Heart right ventricle (tissue), 16 donors: ENCODE results near the gene FBXO38. TPM values are rescaled to one million over a fixed set of nuclear protein-coding genes. Genes with fewer than 3 reads are reported as not detected.

Source experiments
- ATAC-seq, 8 donors: fragments of 200-7000 bp; cut with Tn5 transposase; one replicate each; pipeline ENCODE4 v1.9.1; 2020; ENCODE audit warnings: mild to moderate bottlenecking in 8 of 8, moderate library complexity in 8 of 8, moderate number of reproducible peaks in 1 of 8
- DNase-seq, 2 donors: peaks; one replicate each; pipeline ENCODE4 v3.0.0-alpha.2; 2020
- H3K27ac ChIP-seq, 10 donors: fragments of 200-600 bp; sonication (generic) in 2 of 10; one replicate each; pipeline versions ENCODE4 v1.5.0 to v1.8.0; 2020 to 2022; ENCODE audit warnings: mild to moderate bottlenecking in 3 of 10
- H3K27me3 ChIP-seq, 7 donors: fragments of 200-600 bp; one replicate each; pipeline ENCODE4 v1.8.0; 2021 to 2022; ENCODE audit warnings: mild to moderate bottlenecking in 2 of 7
- H3K36me3 ChIP-seq, 9 donors: fragments of 200-600 bp; sonication (generic) in 1 of 9; one replicate each; pipeline versions ENCODE4 v1.5.0 to v1.8.0; 2020 to 2022; ENCODE audit warnings: mild to moderate bottlenecking in 2 of 9
- H3K4me1 ChIP-seq, 9 donors: fragments of 200-600 bp; sonication (generic) in 1 of 9; one replicate each; pipeline versions ENCODE4 v1.5.0 to v1.8.0; 2020 to 2022; ENCODE audit warnings: mild to moderate bottlenecking in 4 of 9
- H3K4me3 ChIP-seq, 10 donors: fragments of 200-600 bp; sonication (generic) in 2 of 10; one replicate each; pipeline versions ENCODE4 v1.5.0 to v1.8.0; 2020 to 2022; ENCODE audit warnings: mild to moderate bottlenecking in 7 of 10, moderate library complexity in 2 of 10
- H3K9me3 ChIP-seq, 11 donors: fragments of 200-600 bp in 10 of 11; sonication (generic) in 2 of 11; one replicate each; pipeline versions ENCODE4 v1.5.0 to v1.8.0; 2013 to 2022; ENCODE audit warnings: mild to moderate bottlenecking in 2 of 11, control low read depth in 1 of 11, moderate library complexity in 1 of 11
- WGBS, 2 donors: extraction: QIAGEN DNeasy Blood & Tissue Kit; methylation state at CpG; one replicate each; pipeline ENCODE4 v1.1.7; 2013; ENCODE audit warnings: inconsistent platforms in 1 of 2; 5-methylcytosine and 5-hydroxymethylcytosine counted together
- intact Hi-C, 10 donors: fragments of 100-400 bp; cut with DNase I; formaldehyde crosslinking; loops; one replicate each; pipeline versions ENCODE4 v1.11.1 to v1.14.2; 2022
- polyA plus RNA-seq, 2 donors: library from polyadenylated mRNA; stranded (reverse); fragments of 200-250 nt; gene quantifications; one replicate each; pipeline ENCODE4 v1.2.3, GENCODE V29; 2013
- total RNA-seq, 10 donors: library from RNA; stranded (reverse); fragmentation: NEBNext Ultra II Directional in 3 of 10; extraction: Animal tissue kit (Norgen Biotek cat#: 25700) in 3 of 10; gene quantifications; one replicate each; pipeline versions ENCODE4 v1.2.1 to v1.2.4, GENCODE V29; 2021 to 2023
- TF ChIP-seq, protein P1 (sequence below), 9 donors: fragments of 200-600 bp; sonication (generic) in 2 of 9; IDR thresholded peaks; one replicate each; pipeline versions ENCODE4 v1.5.0 to v1.8.0; 2021 to 2022; ENCODE audit warnings: antibody characterized with exemption in 9 of 9, mild to moderate bottlenecking in 5 of 9, moderate library complexity in 1 of 9
- donor health status: Arrhythmogenic right ventricular cardiomyopathy.
- donor health status: ischemic (EF 13 %, LVEDD 7.1; RV severe dilation, severe dysfunction).
- donor health status: healthy with polysubstance abuse.
- donor health status: DM: no; HTN: yes; CAD: no.
- donor health status: DM: no; HTN: no; CAD: no.
- donor health status: ischemic (EF 25% LVEDD 6.9; RV normal size, moderate dysfunction).
- donor health status: ischemic (EF 25% LVEDD 5.7; RV mildly dilated, moderate dysfunction).
- donor health status: healthy.
- donor health status: DM: yes; HTN: yes; CAD: no.
- donor health status: Ischemic cardiomyopathy.
- donor health status: ischemic (EF 35%, LVEDD 5.7; RV mildly dilated, moderate dysfunction).
- donor health status: nonischemic (EF 11% LVEDD 7.7; RV severe dilation, severe dysfunction).
- donor health status: DM: yes; HTN: yes; CAD: no.
- donor health status: PGD.
- donor health status: ischemic (EF 29% LVEDD 5.4; RV normal size, mild dysfunction).
- donor health status: nonischemic (EF 23%, LVEDD 6.1; RV moderate dilation, normal function).

FBXO38 gene
- total and polyA plus RNA-seq, 12 donors, result 10.2 to 66.4 (median 46.6) TPM

DNA sequence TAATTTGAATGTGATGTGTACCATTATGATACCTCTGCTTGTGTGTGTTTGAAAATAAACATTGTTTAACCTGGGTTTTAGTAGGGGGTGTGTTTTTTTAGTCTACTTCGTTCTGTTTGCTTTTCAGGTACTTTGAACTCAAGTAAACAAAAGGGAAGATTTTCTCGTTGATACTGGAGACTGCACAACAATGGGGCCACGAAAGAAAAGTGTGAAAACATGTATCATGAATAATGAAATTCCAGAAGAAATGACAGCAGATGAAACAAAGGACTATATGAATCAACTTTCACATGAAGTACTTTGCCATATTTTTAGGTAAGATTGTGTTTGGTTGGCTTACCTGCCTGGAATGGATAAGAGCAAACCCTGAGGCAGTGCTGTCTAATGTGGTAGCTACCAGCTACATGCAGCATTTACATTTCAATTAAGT lies 10.8 kb downstream of the FBXO38 start:
- Histone ChIP-seq H3K27ac (no peak overlapping the region), H3K36me3 (peaks cover 0 to 58% (median 16%) of the 10 kb centered on the region in 9 donors), H3K9me3 (no peaks in the 10 kb centered on the region), H3K4me3 (no peak overlapping the region), H3K27me3 (no peaks in the 10 kb centered on the region), H3K4me1 (peaks cover 0 to 81% (median 49%) of the 10 kb centered on the region in 9 donors)
- DNase-seq (no peak), ATAC-seq (no peak)
- WGBS, 2 donors, result 68 to 69% methylated on average over 3 of the region's 3 CpGs
- TF ChIP-seq, protein P1, sequence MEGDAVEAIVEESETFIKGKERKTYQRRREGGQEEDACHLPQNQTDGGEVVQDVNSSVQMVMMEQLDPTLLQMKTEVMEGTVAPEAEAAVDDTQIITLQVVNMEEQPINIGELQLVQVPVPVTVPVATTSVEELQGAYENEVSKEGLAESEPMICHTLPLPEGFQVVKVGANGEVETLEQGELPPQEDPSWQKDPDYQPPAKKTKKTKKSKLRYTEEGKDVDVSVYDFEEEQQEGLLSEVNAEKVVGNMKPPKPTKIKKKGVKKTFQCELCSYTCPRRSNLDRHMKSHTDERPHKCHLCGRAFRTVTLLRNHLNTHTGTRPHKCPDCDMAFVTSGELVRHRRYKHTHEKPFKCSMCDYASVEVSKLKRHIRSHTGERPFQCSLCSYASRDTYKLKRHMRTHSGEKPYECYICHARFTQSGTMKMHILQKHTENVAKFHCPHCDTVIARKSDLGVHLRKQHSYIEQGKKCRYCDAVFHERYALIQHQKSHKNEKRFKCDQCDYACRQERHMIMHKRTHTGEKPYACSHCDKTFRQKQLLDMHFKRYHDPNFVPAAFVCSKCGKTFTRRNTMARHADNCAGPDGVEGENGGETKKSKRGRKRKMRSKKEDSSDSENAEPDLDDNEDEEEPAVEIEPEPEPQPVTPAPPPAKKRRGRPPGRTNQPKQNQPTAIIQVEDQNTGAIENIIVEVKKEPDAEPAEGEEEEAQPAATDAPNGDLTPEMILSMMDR (IDR thresholded peaks at IDR 0.05), result no peak
- intact Hi-C loops, result no loop called here

DNA sequence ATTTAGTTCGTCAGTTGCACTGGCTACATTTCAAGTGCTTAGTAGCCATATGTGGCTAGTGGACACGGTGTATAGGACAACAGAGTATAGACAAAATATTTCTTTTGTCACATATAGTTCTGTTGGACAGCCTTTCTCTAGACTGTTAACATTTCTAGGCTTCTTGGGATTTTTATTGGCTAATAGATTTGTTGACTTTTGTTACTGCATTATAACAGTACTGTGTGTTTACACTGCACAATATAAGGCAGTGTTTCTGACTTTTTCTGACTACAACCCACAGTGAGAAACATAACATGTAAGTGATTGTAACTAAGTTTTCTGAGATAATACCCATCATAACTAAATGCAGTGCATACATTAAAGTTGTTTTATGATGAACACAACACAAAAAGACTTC lies 11.3 kb downstream of the FBXO38 start:
- H3K4me3 ChIP-seq, result no peak overlapping the region
- H3K27ac ChIP-seq, result no peak overlapping the region
- 91 to 92% methylated on average over 2 of the region's 2 CpGs for WGBS, 2 donors
- no peaks in the 10 kb centered on the region for H3K9me3 ChIP-seq
- DNase-seq, result no peak
- H3K27me3 ChIP-seq, result no peaks in the 10 kb centered on the region
- peaks cover 0 to 76% (median 49%) of the 10 kb centered on the region in 9 donors for H3K4me1 ChIP-seq
- no peak for ATAC-seq
- peaks cover 0 to 63% (median 16%) of the 10 kb centered on the region in 9 donors for H3K36me3 ChIP-seq
- TF ChIP-seq, protein P1 (IDR thresholded peaks at IDR 0.05), result no peak
- intact Hi-C loops, result no loop called here

DNA sequence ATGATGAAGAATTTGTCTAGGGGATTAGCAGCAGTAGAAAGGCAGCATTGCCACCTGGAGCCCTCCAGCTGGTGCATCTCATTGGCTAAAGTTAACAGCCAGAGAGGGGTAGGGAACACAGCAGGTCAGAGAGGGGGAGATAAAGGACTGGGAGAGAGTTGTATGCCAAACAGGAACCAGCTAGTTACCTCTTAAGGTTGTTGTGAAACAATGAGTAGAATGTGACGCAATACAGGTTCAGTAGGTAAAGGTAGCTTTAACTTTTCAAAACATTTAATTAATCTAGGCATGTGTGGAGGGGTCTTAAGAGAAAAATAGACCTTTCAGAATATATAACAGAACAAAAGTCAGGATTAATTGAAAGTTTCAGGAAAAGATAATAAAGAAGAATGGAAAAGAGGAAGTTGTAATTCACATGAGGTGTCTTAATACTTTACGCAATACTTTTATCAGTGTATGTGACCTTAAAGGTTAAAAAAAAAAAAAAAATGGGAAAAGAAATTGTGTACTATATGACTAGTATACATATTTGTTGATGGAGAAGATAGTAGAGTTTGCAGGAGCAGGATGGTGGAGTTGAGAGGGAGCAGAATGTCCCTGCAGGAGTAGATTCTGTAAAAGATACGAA lies 14.3 kb downstream of the FBXO38 start:
- WGBS, 2 donors, result 84 to 86% methylated on average over 3 of the region's 3 CpGs
- ATAC-seq (peak in 2 of 8 donors; percentile 48 to 68), DNase-seq (no peak)
- H3K4me1 ChIP-seq, result peaks cover 0 to 86% (median 51%) of the 10 kb centered on the region in 9 donors
- no peak overlapping the region for H3K4me3 ChIP-seq
- peak overlapping the region in 1 of 10 donors; percentile 36 for H3K27ac ChIP-seq
- TF ChIP-seq, protein P1 (IDR thresholded peaks at IDR 0.05), result no peak
- intact Hi-C loops, result no loop called here
- H3K9me3 ChIP-seq, result no peaks in the 10 kb centered on the region
- no peaks in the 10 kb centered on the region for H3K27me3 ChIP-seq
- H3K36me3 ChIP-seq, result peaks cover 0 to 93% (median 32%) of the 10 kb centered on the region in 9 donors

DNA sequence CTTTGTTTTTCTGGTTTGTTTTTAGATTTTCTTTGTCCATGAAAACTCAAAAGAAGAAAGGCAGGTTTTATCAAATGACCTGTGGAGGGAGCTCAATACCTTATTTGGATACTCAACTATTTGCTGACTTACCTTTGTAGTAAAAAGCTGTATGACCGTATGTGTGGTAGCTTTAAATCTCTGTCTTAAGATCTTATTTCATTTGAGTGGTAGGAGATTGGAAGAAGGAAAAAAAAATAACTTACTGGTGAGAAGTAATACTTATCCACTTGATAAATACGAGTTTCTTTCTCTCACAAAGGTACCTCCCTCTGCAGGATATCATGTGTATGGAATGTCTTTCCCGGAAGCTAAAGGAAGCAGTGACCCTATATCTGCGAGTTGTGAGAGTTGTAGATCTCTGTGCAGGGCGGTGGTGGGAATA lies 15.0 kb downstream of the FBXO38 start:
- intact Hi-C loops, result no loop called here
- Histone ChIP-seq H3K27me3 (no peaks in the 10 kb centered on the region), H3K4me3 (no peak overlapping the region), H3K9me3 (no peaks in the 10 kb centered on the region), H3K4me1 (peaks cover 0 to 87% (median 52%) of the 10 kb centered on the region in 9 donors), H3K27ac (peak overlapping the region in 3 of 10 donors; percentile 5 to 36 (median 24)), H3K36me3 (peaks cover 0 to 99% (median 34%) of the 10 kb centered on the region in 9 donors)
- WGBS, 2 donors, result 33 to 46% methylated on average over 5 of the region's 5 CpGs
- TF ChIP-seq, protein P1 (IDR thresholded peaks at IDR 0.05), result peak in 1 of 9 donors; percentile 33
- ATAC-seq (peak in 1 of 8 donors; percentile 49), DNase-seq (no peak)
